SK-N-SH (cell line): ENCODE data around the gene KRT14. TPM values are rescaled to one million over a fixed set of nuclear protein-coding genes. Genes with fewer than 3 reads are reported as not detected.

Experiments used
- CTCF ChIA-PET: fragments of 300-600, 350-600 bp; formaldehyde crosslinking; extraction: SDS; loops from one replicate; lab custom pipeline; 2021; lab: Yijun Ruan, JAX
- POLR2A ChIA-PET: fragments of 350-600 bp; sonication (Branson Sonifier 250); formaldehyde crosslinking; extraction: SDS; loops from one replicate; lab custom pipeline; 2020; ENCODE audit warnings: antibody characterized with exemption, inconsistent platforms; lab: Yijun Ruan, JAX
- DNase-seq: peaks from one replicate; pipeline ENCODE4 v3.0.0; 2012
- H2AFZ ChIP-seq: fragments of 200-600 bp; sonication (generic); 2 replicates; pipeline ENCODE4 v1.8.1; 2016; ENCODE audit warnings: antibody characterized with exemption, mild to moderate bottlenecking, low read depth
- H3F3A ChIP-seq: fragments of 200-600 bp; sonication (generic); replicated peaks from 2 replicates; pipeline ENCODE3; 2016; ENCODE audit warnings: antibody characterized with exemption, mild to moderate bottlenecking; ENCODE audit not compliant: insufficient read depth
- H3K27ac ChIP-seq, 2 experiments: fragments of 200-500 bp in 1 of 2; fragments of 200-600 bp in 1 of 2; sonication (Bioruptor generic) in 1 of 2; sonication (generic), shearing (Covaris generic) in 1 of 2; 2 replicates each; pipeline versions ENCODE4 v1.5.1 to v1.6.1; 2014 to 2016; ENCODE audit warnings: low read depth in 2 of 2, inconsistent platforms in 1 of 2, low read length in 1 of 2, mild to moderate bottlenecking in 1 of 2, mixed read lengths in 1 of 2
- H3K27me3 ChIP-seq: fragments of 200-600 bp; sonication (generic), shearing (Covaris generic); 2 replicates; pipeline ENCODE4 v1.6.1; 2016; ENCODE audit warnings: mixed run types; ENCODE audit not compliant: insufficient read depth
- H3K36me3 ChIP-seq, 2 experiments: fragments of 200-500 bp in 1 of 2; fragments of 200-600 bp in 1 of 2; sonication (Bioruptor generic) in 1 of 2; sonication (generic) in 1 of 2; replicated peaks in 1 of 2; 2 replicates each; pipeline versions ENCODE3 to v1.5.1; 2014 to 2016; ENCODE audit warnings: low read length in 1 of 2, mild to moderate bottlenecking in 1 of 2; ENCODE audit not compliant: insufficient read depth in 2 of 2, control insufficient read depth in 1 of 2
- H3K4me1 ChIP-seq, 2 experiments: fragments of 200-500 bp in 1 of 2; fragments of 200-600 bp in 1 of 2; sonication (Bioruptor generic) in 1 of 2; sonication (generic), shearing (Covaris generic) in 1 of 2; 2 replicates each; pipeline versions ENCODE4 v1.5.1 to v1.6.1; 2014 to 2016; ENCODE audit warnings: low read depth in 1 of 2, low read length in 1 of 2, mixed run types in 1 of 2; ENCODE audit not compliant: insufficient read depth in 2 of 2, control insufficient read depth in 1 of 2
- H3K4me2 ChIP-seq: fragments of 200-600 bp; sonication (generic), shearing (Covaris generic); 2 replicates; pipeline ENCODE4 v1.6.1; 2017; ENCODE audit warnings: mixed run types
- H3K4me3 ChIP-seq, 2 experiments: fragments of 200-500 bp in 1 of 2; fragments of 200-600 bp in 1 of 2; sonication (Bioruptor generic) in 1 of 2; sonication (generic), shearing (Covaris generic) in 1 of 2; 2 replicates each; pipeline versions ENCODE4 v1.5.1 to v1.8.1; 2014 to 2016; ENCODE audit warnings: low read depth in 2 of 2, inconsistent platforms in 1 of 2, low read length in 1 of 2, mild to moderate bottlenecking in 1 of 2, mixed read lengths in 1 of 2, moderate library complexity in 1 of 2
- H3K79me2 ChIP-seq: fragments of 200-600 bp; sonication (generic); 2 replicates; pipeline ENCODE4 v1.8.1; 2017; ENCODE audit warnings: mild to moderate bottlenecking; ENCODE audit not compliant: insufficient read depth
- H3K9ac ChIP-seq: fragments of 200-600 bp; sonication (generic); 2 replicates; pipeline ENCODE4 v1.6.1; 2017; ENCODE audit warnings: mixed run types
- H3K9me2 ChIP-seq: fragments of 200-600 bp; sonication (generic); 2 replicates; pipeline ENCODE4 v1.6.1; 2017; ENCODE audit warnings: mixed run types
- H3K9me3 ChIP-seq: fragments of 200-600 bp; sonication (generic); 2 replicates; pipeline ENCODE4 v1.6.1; 2017; ENCODE audit warnings: mixed run types, mild to moderate bottlenecking, moderate library complexity
- H4K20me1 ChIP-seq: fragments of 200-600 bp; sonication (generic); 2 replicates; pipeline ENCODE4 v1.6.1; 2017; ENCODE audit warnings: mild to moderate bottlenecking, mixed run types; ENCODE audit not compliant: insufficient read depth
- CHD2 ChIP-seq: fragments of 150-350 bp; IDR thresholded peaks from 2 replicates; pipeline ENCODE4 v1.6.1; 2018; ENCODE audit warnings: low read length; ENCODE audit not compliant: partially characterized antibody
- FOXJ3 ChIP-seq: sonication (generic); formaldehyde crosslinking; IDR thresholded peaks from 2 replicates; pipeline ENCODE4 v1.5.1; 2020; ENCODE audit warnings: mild to moderate bottlenecking, missing genetic modification reagents
- FOXM1 ChIP-seq: IDR thresholded peaks from 2 replicates; pipeline ENCODE4 v1.4.0; 2012; ENCODE audit warnings: low read depth, mild to moderate bottlenecking
- GATA2 ChIP-seq: sonication (generic); formaldehyde crosslinking; IDR thresholded peaks from 2 replicates; pipeline ENCODE4 v1.5.0; 2020; ENCODE audit warnings: mild to moderate bottlenecking, missing genetic modification reagents
- IRF3 ChIP-seq: fragments of 150-350 bp; IDR thresholded peaks from 2 replicates; pipeline ENCODE4 v1.6.1; 2016; ENCODE audit warnings: mild to moderate bottlenecking, low read depth, low read length
- JUND ChIP-seq: IDR thresholded peaks from 2 replicates; pipeline ENCODE4 v1.4.0; 2012
- MAX ChIP-seq: IDR thresholded peaks from 2 replicates; pipeline ENCODE4 v1.4.0; 2012; ENCODE audit warnings: low read depth
- MXI1 ChIP-seq: IDR thresholded peaks from 2 replicates; pipeline ENCODE4 v1.6.1; 2012; ENCODE audit warnings: mild to moderate bottlenecking, low read depth, low read length, improper control_type of control experiment
- NFIC ChIP-seq: IDR thresholded peaks from 2 replicates; pipeline ENCODE4 v1.4.0; 2012; ENCODE audit warnings: borderline replicate concordance
- NRF1 ChIP-seq: IDR thresholded peaks from 2 replicates; pipeline ENCODE4 v1.6.1; 2012; ENCODE audit warnings: low read depth, mild to moderate bottlenecking, low read length
- PBX3 ChIP-seq: IDR thresholded peaks from 2 replicates; pipeline ENCODE4; 2012
- RAD21 ChIP-seq: IDR thresholded peaks from 2 replicates; pipeline ENCODE4 v1.6.1; 2012; ENCODE audit warnings: mild to moderate bottlenecking, low read length
- RCOR1 ChIP-seq: fragments of 150-350 bp; IDR thresholded peaks from 2 replicates; pipeline ENCODE4 v1.6.1; 2017; ENCODE audit warnings: antibody characterized with exemption, low read length
- REST ChIP-seq: IDR thresholded peaks from 2 replicates; pipeline ENCODE4 v1.6.1; 2012; ENCODE audit warnings: mild to moderate bottlenecking, low read depth, low read length, moderate library complexity
- RFX5 ChIP-seq: IDR thresholded peaks from 2 replicates; pipeline ENCODE4 v1.6.1; 2012; ENCODE audit warnings: mild to moderate bottlenecking, improper control_type of control experiment, low read length
- RXRA ChIP-seq: IDR thresholded peaks from 2 replicates; pipeline ENCODE4 v1.4.0; 2012; ENCODE audit warnings: low read depth, mild to moderate bottlenecking, borderline replicate concordance
- SMC3 ChIP-seq: IDR thresholded peaks from 2 replicates; pipeline ENCODE4 v1.6.1; 2012; ENCODE audit warnings: low read depth, low read length, improper control_type of control experiment
- TCF12 ChIP-seq: IDR thresholded peaks from 2 replicates; pipeline ENCODE4 v1.4.0; 2012
- TEAD4 ChIP-seq: IDR thresholded peaks from 2 replicates; pipeline ENCODE4 v1.4.0; 2012; ENCODE audit warnings: mild to moderate bottlenecking, borderline replicate concordance; ENCODE audit not compliant: insufficient read depth
- USF1 ChIP-seq: IDR thresholded peaks from 2 replicates; pipeline ENCODE4 v1.4.0; 2012; ENCODE audit warnings: low read depth, borderline replicate concordance
- YY1 ChIP-seq: IDR thresholded peaks from 2 replicates; pipeline ENCODE4 v1.4.0; 2012; ENCODE audit warnings: low read depth, mild to moderate bottlenecking
- WGBS: methylation state at CpG from one replicate; pipeline ENCODE4 v1.1.6; 2017; ENCODE audit warnings: low lambda C conversion rate; 5-methylcytosine and 5-hydroxymethylcytosine counted together
- polyA plus RNA-seq, 3 experiments: library from polyadenylated mRNA; depleted of rRNA; stranded (reverse); fragments of >200 nt; gene quantifications; 2 replicates each; pipeline ENCODE4 v1.2.3, GENCODE V29; 2012

The KRT14 gene
- polyA plus RNA-seq, 1 of the 3 experiments (the other 2 are of a cell fraction) = not detected

- POLR2A ChIA-PET = no interaction called here
- Histone ChIP-seq H3K27me3 (no peaks in the 10 kb centered on the region), H3K4me2 (no peak overlapping the region), H3K4me3 (no peak overlapping the region), H3K9me2 (no peaks in the 10 kb centered on the region), H3F3A (no peaks in the 10 kb centered on the region), H3K4me1 (peaks cover 0 to 8% of the 10 kb centered on the region in 2 experiments; a peak in 1 of 4 replicates), H2AFZ (no peak overlapping the region), H3K27ac (no peak overlapping the region), H3K9me3 (no peaks in the 10 kb centered on the region), H3K36me3 (no peaks in the 10 kb centered on the region), H3K79me2 (no peaks in the 10 kb centered on the region), H3K9ac (no peak overlapping the region), H4K20me1 (no peaks in the 10 kb centered on the region)
- no peak for DNase-seq
- CTCF ChIA-PET = interaction anchor here (2.8 kb wide), 1 partner anchor 23 kb away, joined by 14 read pairs; no protein-coding TSS in a partner anchor
- TF ChIP-seq MXI1 (no peak), PBX3 (no peak), RAD21 (no peak), CHD2 (no peak), NFIC (no peak), MAX (no peak), YY1 (no peak), RCOR1 (no peak)
- 89% methylated on average over 3 of the region's 16 CpGs for WGBS
Measured at GRCh38 chr17:41625602-41626001, 38.9 kb upstream of the KRT14 start.

GRCh38 chr17:41624208-41625101 lies 37.8 kb upstream of the KRT14 start, which contains the start of gene KRT17:
Gene KRT17 (minus strand): TSS chr17:41624575. CDS start chr17:41624509, 66 bp downstream.
- CTCF ChIA-PET = interaction anchor here (1.1 to 2.8 kb wide), 3 partner anchors 24 to 76 kb away, joined by 5 to 14 read pairs (median 5); no protein-coding TSS in a partner anchor
- TF ChIP-seq RFX5 = no peak
- TF ChIP-seq TCF12 = no peak
- TF ChIP-seq SMC3 = no peak
- TF ChIP-seq MXI1 = no peak
- TF ChIP-seq JUND = no peak
- no peak for TF ChIP-seq REST
- TF ChIP-seq RAD21 = no peak
- TF ChIP-seq FOXJ3 = no peak
- TF ChIP-seq USF1 = no peak
- no peak for TF ChIP-seq RCOR1
- TF ChIP-seq NRF1 = no peak
- TF ChIP-seq IRF3 = no peak
- TF ChIP-seq GATA2 = no peak
- no peak for TF ChIP-seq FOXM1
- TF ChIP-seq RXRA = no peak
- TF ChIP-seq TEAD4 = no peak

More at GRCh38 chr17:41624208-41625101, 37.8 kb upstream of the KRT14 start, which contains the start of gene KRT17:
- no peak for DNase-seq
- H3K9ac ChIP-seq = no peak within 1 kb of the TSS
- H3K27me3 ChIP-seq = no peaks in the 10 kb centered on the region
- no peaks in the 10 kb centered on the region for H3K9me3 ChIP-seq
- peaks cover 0 to 13% of the 10 kb centered on the region in 2 experiments; a peak in 1 of 4 replicates for H3K4me1 ChIP-seq
- H3K4me3 ChIP-seq = no peak within 1 kb of the TSS
- no peaks in the 10 kb centered on the region for H3F3A ChIP-seq
- POLR2A ChIA-PET = no interaction called here
- no peaks in the 10 kb centered on the region for H4K20me1 ChIP-seq
- no peak within 1 kb of the TSS for H3K27ac ChIP-seq
- 77% methylated on average over 22 of the region's 33 CpGs for WGBS
- H3K9me2 ChIP-seq = no peaks in the 10 kb centered on the region
- no peaks in the 10 kb centered on the region for H3K79me2 ChIP-seq
- no peak within 1 kb of the TSS for H3K4me2 ChIP-seq
- no peak within 1 kb of the TSS for H2AFZ ChIP-seq
- no peaks in the 10 kb centered on the region for H3K36me3 ChIP-seq
